ENCODE data around the gene CDC73. TPM values are rescaled to one million over a fixed set of nuclear protein-coding genes. Genes with fewer than 3 reads are reported as not detected.
"Not testable (repeated sequence)": the region's sequence is repeated elsewhere in the genome, so short reads cannot be mapped to it uniquely, and the experiment has no call there.

Gene CDC73
- polyA plus RNA-seq, 12 donors = 26.0 to 58.0 (median 32.6) TPM; not detected in 1

DNA sequence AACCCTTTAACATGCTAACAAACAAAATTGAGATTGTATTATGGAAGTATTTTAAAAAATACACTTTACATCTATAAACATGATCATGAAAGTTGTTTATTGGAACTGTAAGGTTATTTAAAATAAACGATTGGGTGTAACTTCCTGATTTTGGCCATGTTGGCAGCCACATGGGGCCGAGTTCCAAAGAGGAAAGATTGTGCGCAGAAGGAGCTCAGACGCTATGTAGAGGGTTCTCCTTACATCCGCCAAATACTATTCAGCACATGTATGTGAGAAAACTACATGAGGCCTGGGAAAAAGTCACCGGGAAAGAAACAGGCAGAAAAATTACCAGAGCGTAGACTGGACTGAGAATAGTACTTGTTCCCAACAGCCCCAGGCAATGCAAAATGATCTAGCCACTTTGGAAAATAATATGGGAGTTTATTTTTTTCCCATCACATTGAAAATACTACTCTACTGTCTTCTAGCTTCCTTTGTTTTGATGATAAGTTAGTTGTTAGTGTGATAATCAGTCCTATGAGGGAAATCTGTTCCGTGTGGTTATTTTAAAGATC, 100.3 kb downstream of the CDC73 start:
- DNase-seq = no peak

DNA sequence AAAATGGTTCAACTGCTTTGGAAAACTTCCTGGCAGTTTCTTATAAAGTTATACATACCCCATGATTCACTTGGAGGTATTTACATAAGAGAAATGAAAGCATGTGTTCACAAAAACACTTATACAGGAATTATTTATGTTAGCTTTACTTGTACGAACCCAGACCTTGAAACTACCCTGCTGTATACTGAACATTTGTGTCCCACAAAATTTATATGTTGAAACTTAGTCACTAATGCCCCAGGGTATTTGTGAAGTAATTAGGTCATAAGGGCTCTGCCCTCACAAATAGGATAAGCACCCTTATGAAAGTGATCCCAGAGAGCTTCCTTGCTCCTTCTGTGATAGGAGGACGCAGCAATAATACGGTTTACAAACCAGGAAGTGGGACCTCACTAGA, 107.3 kb downstream of the CDC73 start:
- no peak for DNase-seq

DNA sequence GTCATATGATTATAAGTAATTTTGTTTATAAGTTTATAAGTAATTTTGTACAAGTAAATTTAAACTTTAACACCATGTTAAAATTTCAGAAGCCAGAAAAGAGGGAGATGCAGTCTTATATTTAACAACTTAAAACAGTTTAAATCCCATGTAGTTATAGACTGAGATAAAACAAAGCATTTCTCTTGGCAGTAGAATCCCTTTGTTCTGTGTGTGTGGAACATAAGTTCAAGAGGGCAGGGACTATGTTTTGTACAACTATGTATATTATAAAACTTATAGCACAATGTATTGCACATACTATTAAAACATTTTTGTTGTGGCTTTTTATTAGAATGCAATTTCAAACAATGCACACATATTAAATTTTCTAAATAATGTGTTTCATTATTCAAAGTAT, 109.3 kb downstream of the CDC73 start:
- not testable (repeated sequence) for DNase-seq

- DNase-seq = no peak
Measured at GRCh38 chr1:193234530-193234929, 112.7 kb downstream of the CDC73 start.

GRCh38 chr1:193237381-193237978, 115.6 kb downstream of the CDC73 start:
- no peak for DNase-seq

- DNase-seq = no peak
Measured at GRCh38 chr1:193240609-193241008, 118.8 kb downstream of the CDC73 start.

GRCh38 chr1:193241132-193241827, 119.4 kb downstream of the CDC73 start:
- DNase-seq = no peak

GRCh38 chr1:193242000-193242399, 120.2 kb downstream of the CDC73 start:
- DNase-seq = no peak

- no peak for DNase-seq
Measured at GRCh38 chr1:193249187-193249586, 127.4 kb downstream of the CDC73 start.

DNA sequence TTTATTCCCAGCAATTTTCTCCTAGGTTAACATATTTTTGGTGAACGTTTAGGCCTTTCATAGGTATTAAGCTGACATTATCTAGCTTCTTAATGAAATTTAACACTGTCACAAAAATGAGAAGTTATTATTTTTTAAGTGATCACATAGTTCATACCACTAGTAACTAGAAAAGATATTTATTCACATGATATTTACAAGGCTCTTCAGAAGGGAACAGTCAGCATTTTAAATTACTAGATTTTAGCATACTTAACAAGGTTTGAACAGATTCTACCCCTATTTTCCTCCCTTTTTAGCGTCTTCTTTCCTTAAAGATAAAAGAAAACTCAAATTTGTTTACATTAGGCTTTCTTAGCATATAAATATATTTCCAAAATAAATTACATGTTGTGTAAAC, 130.1 kb downstream of the CDC73 start:
- no peak for DNase-seq

DNA sequence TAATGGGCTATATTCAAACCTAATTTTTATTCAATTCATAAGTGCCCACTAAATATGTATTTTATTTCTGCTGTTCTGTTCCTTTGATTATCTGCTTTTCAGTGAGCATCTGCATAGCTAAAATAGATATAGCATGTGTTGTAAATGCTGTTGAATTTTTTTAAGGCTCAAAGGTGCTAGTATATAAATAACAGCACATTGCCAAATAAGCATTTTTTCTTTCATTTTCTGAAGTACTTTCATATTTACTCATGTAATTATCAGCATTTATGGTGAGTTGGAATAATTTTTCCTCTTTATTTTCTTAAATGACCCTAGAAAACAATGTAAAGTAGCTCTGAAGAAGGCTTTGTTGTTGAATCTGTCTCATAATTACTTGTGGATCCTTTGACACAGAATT, 134.2 kb downstream of the CDC73 start:
- DNase-seq = no peak

DNA sequence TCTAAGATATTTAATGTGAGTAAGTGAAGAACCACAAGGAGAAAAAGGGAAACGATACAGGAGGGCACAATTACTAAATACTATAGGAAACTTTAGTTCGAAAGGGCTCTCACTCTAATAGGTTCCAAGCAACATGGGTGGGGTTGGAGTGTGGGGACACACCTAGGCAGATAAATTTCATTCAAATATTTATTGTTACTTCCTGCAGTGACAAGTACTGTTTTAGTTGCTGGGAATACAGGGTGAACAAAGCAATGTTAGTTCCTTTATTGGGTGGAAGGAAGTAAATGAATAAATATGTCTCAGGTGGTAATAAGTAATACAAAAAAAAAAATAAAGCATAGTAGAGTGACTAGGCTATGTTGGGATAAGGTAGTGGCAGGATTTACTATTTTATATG, 137.8 kb downstream of the CDC73 start:
- no peak for DNase-seq

DNA sequence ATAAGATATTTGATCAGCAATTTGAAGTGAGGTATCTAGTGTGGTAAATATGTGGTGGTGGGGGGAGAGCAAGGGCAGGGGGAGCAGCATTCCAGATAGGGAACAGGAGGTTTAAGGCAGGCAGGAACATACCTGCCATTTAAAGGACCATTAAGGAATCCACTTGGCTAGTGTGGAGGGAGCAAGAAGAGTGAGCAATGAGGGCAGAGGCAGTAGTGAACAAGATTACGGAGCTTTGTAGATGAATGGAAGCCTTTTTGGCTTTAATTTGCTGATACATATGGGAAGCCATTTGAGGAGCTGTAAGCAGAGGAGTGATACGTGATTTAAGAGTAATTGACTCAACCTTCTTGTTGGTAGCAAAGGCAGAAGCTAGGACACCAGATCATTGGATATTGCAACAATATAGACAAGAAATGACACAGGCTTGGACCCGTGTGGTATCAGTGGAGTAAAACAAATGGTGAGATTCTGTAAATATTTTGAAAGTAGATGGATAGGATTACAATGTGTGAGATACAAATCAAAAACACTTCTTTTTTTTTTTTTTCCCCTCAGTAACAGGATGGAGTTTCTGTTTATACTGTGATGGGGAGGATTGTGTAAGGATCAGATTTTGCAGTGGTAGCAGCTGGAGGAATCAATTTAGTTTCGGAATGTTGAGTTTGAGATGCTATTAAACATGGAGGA, 138.4 kb downstream of the CDC73 start:
- no peak for DNase-seq

GRCh38 chr1:193260896-193261295, 139.1 kb downstream of the CDC73 start:
- no peak for DNase-seq

- DNase-seq = no peak
Measured at GRCh38 chr1:193262661-193263060, 140.8 kb downstream of the CDC73 start.

DNA sequence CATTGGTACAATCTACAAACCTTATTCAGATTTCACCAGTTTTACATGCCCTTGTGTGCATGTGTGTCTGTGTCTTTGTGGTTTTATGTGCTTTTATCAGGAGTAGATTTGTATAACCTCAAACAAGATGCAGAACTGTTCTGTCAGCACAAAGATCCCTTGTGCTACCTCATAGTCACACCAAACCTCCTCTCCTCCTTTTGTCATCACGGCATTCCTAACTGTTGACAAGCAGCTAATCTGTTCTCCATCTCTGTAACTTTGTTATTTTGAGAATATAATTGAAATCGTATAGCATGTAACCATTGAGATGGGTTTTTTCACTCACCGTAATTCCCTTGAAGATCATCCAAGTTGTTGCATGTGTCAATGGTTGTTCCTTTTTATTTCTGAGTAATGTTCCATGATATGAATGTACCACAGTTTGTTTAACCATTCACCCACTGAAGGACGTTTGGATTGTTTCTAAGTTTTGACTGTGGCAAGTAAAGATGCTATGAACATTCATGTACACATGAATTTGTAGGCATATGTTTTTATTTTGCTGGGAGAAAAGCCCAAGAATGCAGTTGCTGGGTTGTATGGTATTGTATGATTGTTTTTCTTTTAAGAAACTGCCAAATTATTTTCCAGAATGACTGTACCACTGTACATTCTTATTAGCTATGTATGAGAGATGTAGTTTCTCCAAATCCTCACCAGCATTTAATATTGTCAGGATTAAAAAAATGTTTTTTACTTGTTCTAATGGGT, 142.7 kb downstream of the CDC73 start:
- DNase-seq = no peak

- no peak for DNase-seq
Measured at GRCh38 chr1:193265716-193266115, 143.9 kb downstream of the CDC73 start.

DNA sequence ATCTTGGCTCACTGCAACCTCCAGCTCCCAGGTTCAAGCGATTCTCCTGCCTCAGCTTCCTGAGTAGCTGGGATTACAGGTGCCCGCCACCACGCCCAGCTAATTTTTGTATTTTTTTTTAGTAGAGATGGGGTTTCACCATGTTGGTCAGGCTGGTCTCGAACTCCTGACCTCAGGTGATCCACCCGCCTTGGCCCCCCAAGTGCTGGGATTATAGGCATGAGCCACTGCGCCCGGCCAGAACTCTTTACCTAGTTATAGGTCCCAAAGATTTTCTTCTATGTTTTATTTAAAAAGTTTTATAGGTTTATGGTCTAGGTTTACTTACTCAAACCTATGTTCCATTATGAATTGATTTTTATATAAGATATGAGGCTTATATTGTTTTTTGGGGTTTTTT, 145.0 kb downstream of the CDC73 start:
- DNase-seq = not testable (repeated sequence)

DNA sequence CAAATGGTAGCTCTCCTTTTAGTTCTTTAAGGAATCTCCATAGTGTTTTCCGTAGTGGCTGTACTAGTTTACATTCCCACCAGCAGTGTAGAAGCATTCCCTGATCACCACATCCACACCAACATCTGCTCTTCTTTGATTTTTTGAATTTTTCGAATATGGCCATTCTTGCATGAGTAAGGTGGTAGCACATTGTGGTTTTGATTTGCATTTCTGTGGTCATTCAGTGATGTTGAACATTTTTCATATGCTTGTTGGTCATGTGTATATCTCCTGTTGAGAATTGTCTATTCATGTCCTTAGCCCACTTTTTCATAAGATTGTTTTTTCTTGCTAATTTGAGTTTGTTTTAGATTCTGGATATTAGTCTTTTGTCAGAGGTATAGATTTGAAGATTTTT, 149.2 kb downstream of the CDC73 start:
- no peak for DNase-seq

DNA sequence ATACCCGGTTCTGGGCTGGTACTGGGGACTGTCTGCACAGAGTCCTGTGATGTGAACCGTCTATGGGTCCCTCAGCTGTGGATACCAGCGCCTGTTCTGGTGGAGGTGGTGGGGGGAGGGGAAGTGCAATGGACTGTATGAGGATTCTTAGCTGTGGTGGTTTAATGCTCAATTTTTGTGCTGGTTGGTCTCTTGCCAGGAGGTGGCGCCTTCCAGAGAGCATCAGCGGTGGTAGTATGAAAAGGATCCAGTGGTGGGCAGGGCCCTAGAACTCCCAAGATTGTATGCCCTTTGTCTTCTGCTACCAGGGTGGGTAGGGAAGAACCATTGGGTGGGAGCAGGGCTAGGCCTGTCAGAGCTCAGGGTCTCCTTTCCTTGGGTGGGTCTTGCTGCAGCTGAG, 153.9 kb downstream of the CDC73 start:
- DNase-seq = no peak

DNA sequence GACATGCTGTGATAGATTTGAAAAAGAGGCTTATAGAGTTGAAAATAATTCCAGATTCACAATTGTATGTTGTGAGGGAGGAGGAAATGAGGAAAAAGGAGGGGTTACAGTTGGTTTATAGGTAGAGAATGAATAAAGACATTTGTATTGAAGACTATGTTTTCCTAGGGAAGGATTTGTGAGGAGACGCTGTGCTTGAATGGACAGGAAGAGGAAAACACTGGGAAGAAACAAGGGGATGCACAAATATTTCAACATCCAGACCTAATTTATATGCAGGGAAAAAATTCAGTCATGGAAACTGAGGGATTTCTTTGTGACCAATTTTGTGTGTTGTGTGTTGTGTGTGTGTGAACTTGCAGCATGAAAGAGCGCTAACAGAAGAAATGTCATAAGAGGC, 157.1 kb downstream of the CDC73 start:
- no peak for DNase-seq

GRCh38 chr1:193281894-193282293, 160.1 kb downstream of the CDC73 start:
- DNase-seq = no peak
